Activated gamma-delta T cell treated with anti-CD3 and anti-CD28 coated beads, Interleukin-2, amount 50 U/mL, for 16 hours (primary cell): ENCODE data around the gene CASP6.

Experiments
- DNase-seq: peaks from one replicate; pipeline ENCODE4 v3.0.0-alpha.2; 2020; ENCODE audit warnings: low read depth

Gene CASP6

DNA sequence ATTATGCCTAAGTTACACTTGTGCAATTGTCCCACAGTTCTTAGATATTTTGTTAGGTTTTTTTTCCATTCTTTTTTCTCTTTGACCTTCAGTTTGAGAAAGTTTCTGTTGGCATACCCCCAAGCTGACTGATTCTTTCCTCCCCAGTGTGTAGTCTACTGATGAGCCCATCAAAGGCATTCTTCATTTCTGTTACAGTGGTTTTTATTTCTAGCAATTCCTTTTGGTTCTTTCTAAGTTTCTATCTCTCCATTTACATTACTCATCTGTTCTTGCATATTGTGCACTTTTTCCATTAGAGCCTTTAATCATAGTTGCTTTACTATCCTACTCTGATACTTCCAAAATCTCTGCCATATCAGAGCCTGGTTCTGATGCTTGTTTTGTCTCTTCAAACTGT is 31.9 kb downstream of the CASP6 start:
- DNase-seq, result no peak

DNA sequence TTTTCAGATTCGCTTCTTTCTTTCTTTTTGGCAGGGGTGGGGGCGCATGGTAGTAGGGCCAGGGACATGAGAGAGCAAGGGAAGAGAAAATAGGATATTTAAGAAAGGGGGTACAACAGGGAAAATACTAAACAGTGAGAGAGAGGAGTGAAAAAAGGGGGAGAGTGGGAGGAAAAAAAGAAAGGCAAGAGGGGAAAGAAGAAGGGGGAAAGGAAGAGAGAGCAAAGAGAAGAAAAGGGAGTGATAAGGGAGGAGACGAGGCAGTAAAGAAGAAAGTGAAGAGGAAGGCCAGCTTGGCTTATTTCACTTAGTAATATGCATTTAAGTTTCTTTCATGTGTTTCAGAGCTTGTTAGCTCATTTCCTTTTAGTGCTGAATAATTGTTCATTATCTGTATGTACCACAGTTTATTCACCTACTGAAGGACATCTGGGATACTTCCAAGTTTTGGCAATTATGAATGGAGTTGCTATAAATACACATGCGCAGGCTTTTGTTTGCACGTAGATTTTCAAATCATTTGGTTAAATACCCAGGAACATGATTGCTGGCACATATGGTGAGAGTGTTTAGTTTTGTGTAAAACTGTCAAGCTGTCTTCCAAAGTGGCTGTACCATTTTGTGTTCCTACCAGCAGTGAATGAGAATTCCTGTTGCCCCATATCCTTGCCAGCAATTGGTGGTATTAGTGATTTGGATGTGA is 37.3 kb downstream of the CASP6 start:
- DNase-seq, result no peak

DNA sequence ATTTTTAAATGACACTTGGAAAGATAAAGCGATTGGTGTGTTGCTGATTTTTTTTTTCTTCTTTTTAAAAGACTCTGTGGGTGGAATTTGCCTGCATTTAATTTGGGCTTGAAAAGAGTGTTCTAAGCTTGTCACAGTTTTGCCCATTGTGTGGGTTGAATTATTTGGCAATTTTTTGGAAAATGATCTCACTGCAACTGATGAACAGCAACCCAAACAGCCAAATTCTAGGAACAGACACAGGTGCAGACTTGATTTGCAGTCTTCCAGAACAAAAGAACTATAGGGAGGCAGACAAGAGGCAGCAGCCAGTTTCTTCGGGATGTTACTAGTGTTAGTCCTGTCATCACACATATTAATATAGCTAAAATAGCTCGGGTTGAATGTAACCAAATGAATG is 40.5 kb downstream of the CASP6 start:
- DNase-seq, result no peak

DNA sequence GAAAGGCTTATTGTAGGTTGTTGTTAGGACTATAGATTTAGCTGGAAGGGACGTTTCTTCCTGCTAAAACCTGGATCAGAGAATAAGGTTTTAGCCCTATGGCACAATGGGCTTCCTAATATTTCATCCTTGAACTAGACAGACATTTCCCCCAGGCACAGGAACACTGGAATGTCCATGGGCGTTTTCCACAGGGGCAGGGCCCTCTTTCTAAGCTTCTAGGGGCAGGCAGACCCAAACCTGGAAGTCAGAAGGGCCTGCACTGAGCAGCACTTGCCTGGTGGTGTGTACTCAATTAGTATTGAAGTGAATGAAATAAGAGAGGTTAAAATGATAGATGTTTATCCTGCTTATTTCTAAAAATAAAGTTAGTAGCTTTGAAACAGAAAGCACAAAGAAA is 41.1 kb downstream of the CASP6 start:
- no peak for DNase-seq

DNA sequence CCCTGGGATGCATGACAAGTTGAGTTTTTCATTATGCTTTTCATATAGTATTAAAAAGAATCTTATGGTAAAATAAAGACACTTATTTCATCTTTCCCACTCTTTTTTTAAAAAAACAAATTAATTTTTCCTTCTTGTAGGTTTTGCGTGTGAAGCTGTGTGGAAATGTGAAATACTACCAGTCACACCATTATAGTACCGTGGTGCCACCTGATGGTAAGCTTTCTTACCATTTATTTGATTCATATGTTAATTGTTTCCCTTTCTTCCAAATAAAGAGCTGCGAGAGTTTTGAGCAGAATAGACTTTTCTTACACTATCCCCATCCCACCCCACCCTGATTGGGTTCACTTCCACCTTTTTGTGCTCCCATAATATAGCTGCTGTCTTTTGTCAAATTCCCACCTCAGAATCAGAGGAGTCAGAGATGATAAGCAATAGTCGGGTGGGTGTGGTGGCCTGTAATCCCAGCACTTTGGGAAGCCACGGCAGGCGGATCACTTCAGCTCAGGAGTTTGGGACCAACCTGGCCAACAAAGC is 44.3 kb downstream of the CASP6 start:
- no peak for DNase-seq

DNA sequence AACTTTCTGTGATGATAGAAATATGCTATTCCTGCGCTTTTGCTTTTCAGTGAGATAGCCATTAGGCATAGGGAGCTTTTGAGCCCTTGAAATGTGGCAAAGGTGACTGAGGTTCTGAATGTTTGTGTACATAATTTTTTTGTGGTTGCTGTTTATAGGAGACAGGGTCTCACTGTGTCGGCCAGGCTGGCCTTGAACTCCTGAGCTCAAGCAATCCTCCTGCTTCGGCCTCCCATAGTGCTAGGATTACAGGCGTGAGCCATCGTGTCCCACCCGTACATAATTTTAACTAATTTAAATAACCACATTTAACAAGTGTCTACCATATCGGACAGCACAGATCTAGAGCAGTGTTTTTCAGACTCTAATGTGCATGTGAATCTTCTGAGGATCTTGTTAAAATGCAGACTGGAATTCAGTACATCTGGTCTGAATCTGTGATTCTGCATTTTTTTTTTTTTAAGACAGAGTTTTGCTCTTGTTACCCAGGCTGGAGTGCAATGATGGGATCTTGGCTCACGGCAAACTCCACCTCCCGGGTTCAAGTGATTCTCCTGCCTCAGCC is 45.3 kb downstream of the CASP6 start:
- no peak for DNase-seq

DNA sequence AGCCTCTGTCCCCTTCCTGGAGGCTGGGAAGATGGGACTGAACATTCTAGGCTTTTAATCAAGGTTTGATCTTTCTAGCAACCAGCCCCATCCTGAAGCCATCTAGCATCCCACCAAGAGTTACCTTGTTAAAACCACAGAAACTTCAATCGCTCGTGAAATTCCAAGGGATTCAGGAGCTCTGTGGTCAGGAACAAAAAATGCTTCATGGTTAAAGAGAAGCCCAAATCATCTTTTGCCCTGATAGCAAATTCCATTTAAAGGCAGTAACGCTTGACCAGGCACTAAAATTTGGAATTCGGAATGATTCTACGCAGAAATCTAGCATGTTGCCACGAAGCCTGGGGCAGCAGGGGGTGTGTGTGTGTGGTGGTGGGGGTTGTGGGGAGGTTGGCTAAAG is 47.8 kb downstream of the CASP6 start:
- DNase-seq, result no peak

DNA sequence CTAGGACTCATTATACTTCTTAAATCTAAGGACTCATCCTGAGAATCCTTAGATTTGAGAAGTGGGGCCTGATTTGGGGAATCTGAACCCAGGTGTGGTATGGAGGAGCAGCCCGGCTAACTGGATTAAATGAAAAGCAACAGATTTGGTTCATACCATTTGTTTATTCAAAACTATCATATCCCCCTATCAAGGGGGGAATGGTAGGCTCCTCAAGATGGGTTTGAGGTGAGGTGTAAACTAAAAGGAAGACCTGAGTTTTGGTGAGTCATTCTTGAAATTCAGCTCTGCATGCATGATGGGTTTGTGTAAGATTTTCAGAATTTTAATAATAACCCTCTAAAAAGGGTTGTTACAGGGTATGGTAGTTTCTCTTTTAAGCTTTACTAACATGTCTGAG is 53.4 kb downstream of the CASP6 start:
- DNase-seq, result no peak

DNA sequence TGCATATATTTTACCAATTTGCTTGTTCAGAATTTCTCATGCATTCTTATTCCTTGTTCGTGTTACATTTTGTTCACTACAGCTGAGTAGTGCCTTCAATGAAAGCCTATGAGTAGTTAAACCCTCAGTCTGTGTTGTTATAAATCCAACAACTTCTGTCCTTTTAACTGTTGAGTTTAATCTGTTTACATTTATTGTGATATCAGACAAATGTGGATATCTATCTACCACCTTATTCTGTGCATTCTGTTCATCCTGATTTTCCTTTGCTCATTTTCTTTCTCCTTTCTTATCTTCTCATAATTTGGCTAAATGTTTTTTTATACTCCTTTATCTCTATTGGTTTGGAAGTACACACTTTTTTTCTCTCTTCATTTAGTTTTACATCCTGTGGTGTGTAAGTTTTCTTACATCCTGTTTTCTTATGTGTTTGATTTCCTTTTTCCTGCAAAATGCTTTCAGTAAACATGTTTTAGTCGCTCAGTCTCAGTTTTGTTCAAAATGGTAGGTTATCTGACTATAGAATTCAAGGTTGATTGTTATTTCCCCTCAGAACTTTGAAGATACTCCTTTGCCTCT is 54.2 kb downstream of the CASP6 start:
- DNase-seq, result no peak

DNA sequence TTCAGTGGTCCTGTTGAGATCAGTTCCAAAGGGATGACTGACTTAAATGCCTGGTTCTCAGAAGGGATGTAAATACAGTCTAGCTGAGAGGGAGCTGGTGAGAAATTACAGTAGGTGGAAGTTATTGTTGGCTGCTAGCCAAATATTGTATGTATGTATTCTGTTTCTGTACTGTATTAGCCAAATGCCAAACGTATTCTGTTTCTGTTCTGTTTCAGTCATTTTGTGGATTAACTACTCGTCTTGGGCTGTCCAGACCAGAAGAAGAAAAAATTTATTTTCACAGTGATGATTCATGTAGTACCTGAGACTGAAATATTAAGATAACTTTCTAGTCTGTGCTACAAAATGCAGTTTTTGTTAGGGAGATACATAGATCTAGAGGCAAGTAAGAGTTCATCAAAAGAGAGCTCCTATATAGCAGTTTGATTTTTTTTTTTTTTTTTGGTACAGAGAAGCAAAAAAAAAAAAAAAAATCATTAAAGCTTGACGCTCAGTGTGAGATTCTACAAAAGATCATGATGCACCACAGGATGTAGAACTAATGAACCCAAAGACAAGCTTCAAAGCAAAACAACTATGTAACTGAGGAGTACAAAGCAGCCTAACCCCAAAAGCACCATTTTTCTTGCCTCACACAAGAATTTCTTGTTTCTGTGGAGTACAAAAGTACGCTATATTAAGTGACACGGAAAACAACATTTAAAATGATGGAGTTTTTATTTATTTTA is 54.8 kb downstream of the CASP6 start:
- DNase-seq, result no peak

DNA sequence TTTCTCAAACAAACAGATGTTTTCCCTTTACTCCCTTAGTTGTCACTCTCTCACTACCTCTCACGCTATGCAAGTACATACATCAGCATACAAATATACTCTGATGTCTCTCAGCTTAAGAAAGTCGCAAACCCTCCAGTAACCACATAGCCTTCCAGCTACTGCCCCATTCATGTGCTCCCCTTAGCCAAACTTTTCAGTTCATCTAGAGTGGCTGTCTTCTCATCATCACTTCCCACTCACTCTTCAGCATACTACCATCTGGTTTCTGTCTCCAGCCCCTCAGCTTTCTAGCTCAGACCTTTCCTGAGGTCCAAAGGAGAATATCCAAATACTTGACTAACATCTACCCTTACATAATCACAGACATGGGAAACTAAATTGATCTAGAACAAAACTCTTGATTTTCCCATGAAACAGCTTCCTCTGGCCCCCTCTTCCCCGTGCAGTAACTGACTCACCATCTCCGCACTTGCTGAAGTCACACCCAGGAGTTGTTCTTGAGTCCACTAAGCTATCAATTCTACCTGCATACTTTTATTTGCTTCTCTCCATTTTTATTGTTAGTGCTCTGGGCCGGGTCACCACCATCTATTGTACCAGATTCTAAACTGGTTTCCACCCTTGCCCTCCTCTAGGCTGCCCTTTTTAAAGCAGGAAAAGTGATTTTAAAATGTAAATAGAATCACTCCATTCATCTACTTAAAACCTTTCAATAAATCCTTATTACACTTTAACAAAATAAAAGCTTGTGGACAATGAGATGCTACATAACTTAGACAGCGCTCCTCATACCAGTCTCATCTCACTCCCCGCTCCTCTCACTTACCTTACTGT is 57.2 kb downstream of the CASP6 start:
- no peak for DNase-seq

DNA sequence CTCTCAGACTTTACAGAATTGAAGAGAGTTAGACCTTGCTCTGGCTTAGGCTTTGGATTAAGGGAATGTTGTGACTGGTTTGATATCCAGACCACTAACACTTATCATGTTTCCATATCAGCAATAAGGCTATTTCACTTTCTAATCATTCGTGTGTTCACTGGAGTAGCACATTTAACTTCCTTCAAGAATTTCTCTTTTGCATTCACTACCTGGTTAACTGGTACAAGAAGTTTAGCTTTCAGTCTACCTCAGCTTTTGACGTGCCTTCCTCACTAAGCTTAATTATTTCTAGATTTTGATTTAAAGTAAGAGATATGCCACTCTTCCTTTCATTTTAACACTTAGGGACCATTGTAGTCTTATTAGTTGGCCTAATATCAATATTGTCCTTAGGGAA is 62.6 kb downstream of the CASP6 start:
- DNase-seq, result no peak
